H9 (cell line): ENCODE results near the gene NEK7. TPM values are rescaled to one million over a fixed set of nuclear protein-coding genes. Genes with fewer than 3 reads are reported as not detected.

Source experiments
- DNase-seq: peaks from one replicate; pipeline ENCODE4 v3.0.0-alpha.2; 2017
- H2AFZ ChIP-seq: one replicate; pipeline ENCODE4 v1.6.1; 2013; ENCODE audit warnings: mild to moderate bottlenecking, low read length, control low read depth, moderate library complexity
- H2AK5ac ChIP-seq: 2 replicates; pipeline ENCODE4 v1.6.1; 2013; ENCODE audit warnings: low read length, control low read depth, mixed read lengths; ENCODE audit not compliant: insufficient read length
- H2BK120ac ChIP-seq: one replicate; pipeline ENCODE4 v1.6.1; 2013; ENCODE audit warnings: low read depth, mild to moderate bottlenecking, low read length, control low read depth, inconsistent platforms; ENCODE audit not compliant: poor library complexity, severe bottlenecking
- H2BK12ac ChIP-seq: 2 replicates; pipeline ENCODE4 v1.6.1; 2013; ENCODE audit warnings: low read length, control low read depth, mixed read lengths, low read depth; ENCODE audit not compliant: insufficient read length
- H2BK15ac ChIP-seq: 2 replicates; pipeline ENCODE4 v1.6.1; 2013; ENCODE audit warnings: low read depth, low read length, control low read depth
- H2BK20ac ChIP-seq: one replicate; pipeline ENCODE4 v1.6.1; 2013; ENCODE audit warnings: low read depth, mild to moderate bottlenecking, low read length, control low read depth, inconsistent platforms; ENCODE audit not compliant: poor library complexity, severe bottlenecking
- H2BK5ac ChIP-seq: 2 replicates; pipeline ENCODE4 v1.6.1; 2013; ENCODE audit warnings: low read length, control low read depth, mixed read lengths; ENCODE audit not compliant: insufficient read length
- H3K14ac ChIP-seq: 2 replicates; pipeline ENCODE4 v1.6.1; 2013; ENCODE audit warnings: low read length, control low read depth; ENCODE audit not compliant: insufficient read depth
- H3K18ac ChIP-seq: 2 replicates; pipeline ENCODE4 v1.6.1; 2013; ENCODE audit warnings: low read depth, mild to moderate bottlenecking, mixed read lengths, low read length, control low read depth; ENCODE audit not compliant: insufficient read length
- H3K23ac ChIP-seq: 2 replicates; pipeline ENCODE4 v1.6.1; 2013; ENCODE audit warnings: low read length, control low read depth, mixed read lengths, low read depth; ENCODE audit not compliant: insufficient read length
- H3K23me2 ChIP-seq: 2 replicates; pipeline ENCODE4 v1.6.1; 2013; ENCODE audit warnings: low read depth, mild to moderate bottlenecking, mixed read lengths, low read length, control low read depth; ENCODE audit not compliant: insufficient read length, poor library complexity, severe bottlenecking
- H3K27ac ChIP-seq: 2 replicates; pipeline ENCODE4 v1.5.1; 2013; ENCODE audit warnings: low read length, control low read depth, mixed read lengths, low read depth; ENCODE audit not compliant: insufficient read length
- H3K27me3 ChIP-seq: 2 replicates; pipeline ENCODE4 v1.6.1; 2013; ENCODE audit warnings: low read length, control low read depth, inconsistent platforms; ENCODE audit not compliant: insufficient read depth
- H3K4ac ChIP-seq: 2 replicates; pipeline ENCODE4 v1.6.1; 2013; ENCODE audit warnings: low read depth, mild to moderate bottlenecking, control low read depth, inconsistent platforms, low read length, moderate library complexity
- H3K4me1 ChIP-seq: 2 replicates; pipeline ENCODE4 v1.6.1; 2013; ENCODE audit warnings: low read length, control low read depth, inconsistent platforms; ENCODE audit not compliant: insufficient read depth
- H3K4me2 ChIP-seq: 2 replicates; pipeline ENCODE4 v1.6.1; 2013; ENCODE audit warnings: low read length, control low read depth, mixed read lengths; ENCODE audit not compliant: insufficient read length, insufficient read depth
- H3K56ac ChIP-seq: 2 replicates; pipeline ENCODE4 v1.6.1; 2013; ENCODE audit warnings: low read depth, mild to moderate bottlenecking, mixed read lengths, low read length, control low read depth; ENCODE audit not compliant: insufficient read length
- H3K79me1 ChIP-seq: 2 replicates; pipeline ENCODE4 v1.6.1; 2013; ENCODE audit warnings: low read depth, mild to moderate bottlenecking, moderate library complexity, low read length, control low read depth, inconsistent platforms; ENCODE audit not compliant: insufficient read depth, poor library complexity, severe bottlenecking
- H3K79me2 ChIP-seq: 2 replicates; pipeline ENCODE4 v1.6.1; 2013; ENCODE audit warnings: low read length, control low read depth, inconsistent platforms; ENCODE audit not compliant: insufficient read depth
- H3K9ac ChIP-seq: 2 replicates; pipeline ENCODE4 v1.6.1; 2013; ENCODE audit warnings: low read length, control low read depth, mixed read lengths; ENCODE audit not compliant: insufficient read length; ENCODE audit errors: extremely low read depth
- H3K9me3 ChIP-seq: one replicate; pipeline ENCODE4 v1.6.1; 2013; ENCODE audit warnings: low read depth, low read length, inconsistent platforms; ENCODE audit not compliant: control insufficient read depth
- H3T11ph ChIP-seq: one replicate; pipeline ENCODE4 v1.6.1; 2013; ENCODE audit warnings: mild to moderate bottlenecking, low read length, control low read depth, inconsistent platforms
- H4K20me1 ChIP-seq: one replicate; pipeline ENCODE4 v1.6.1; 2013; ENCODE audit not compliant: control insufficient read depth, insufficient read length, insufficient read depth
- H4K5ac ChIP-seq: 2 replicates; pipeline ENCODE4 v1.6.1; 2013; ENCODE audit warnings: low read depth, mild to moderate bottlenecking, mixed read lengths, low read length, control low read depth; ENCODE audit not compliant: insufficient read length
- H4K8ac ChIP-seq: replicated peaks from 2 replicates; pipeline ENCODE4 v1.6.1; 2013; ENCODE audit warnings: low read length, control low read depth, mixed read lengths, low read depth; ENCODE audit not compliant: insufficient read length
- H4K91ac ChIP-seq: 2 replicates; pipeline ENCODE4 v1.6.1; 2013; ENCODE audit warnings: low read depth, mild to moderate bottlenecking, moderate library complexity, mixed read lengths, low read length, control low read depth; ENCODE audit not compliant: insufficient read length
- H3K27ac Mint-ChIP-seq, 3 experiments: 2 replicates in 2 of 3; 3 replicates in 1 of 3; pipeline ENCODE4 v1.8.0; 2020 to 2021; ENCODE audit warnings: mixed read lengths in 3 of 3, mild to moderate bottlenecking in 1 of 3, moderate library complexity in 1 of 3
- H3K27me3 Mint-ChIP-seq: 2 replicates; pipeline ENCODE4 v1.8.0; 2021; ENCODE audit warnings: low read depth, mild to moderate bottlenecking, moderate library complexity, mixed read lengths
- H3K36me3 Mint-ChIP-seq, 3 experiments: 2 replicates in 2 of 3; 3 replicates in 1 of 3; pipeline ENCODE4 v1.8.0; 2020 to 2021; ENCODE audit warnings: low read depth in 3 of 3, mixed read lengths in 3 of 3; ENCODE audit not compliant: insufficient read depth in 1 of 3
- H3K4me1 Mint-ChIP-seq, 2 experiments: 2 replicates each; pipeline ENCODE4 v1.8.0; 2020; ENCODE audit warnings: mixed read lengths in 2 of 2
- H3K4me3 Mint-ChIP-seq, 2 experiments: 2 replicates in 1 of 2; 3 replicates in 1 of 2; pipeline ENCODE4 v1.8.0; 2020 to 2021; ENCODE audit warnings: mild to moderate bottlenecking in 2 of 2, mixed read lengths in 2 of 2, moderate library complexity in 1 of 2
- H3K9me3 Mint-ChIP-seq, 2 experiments: 2 replicates in 1 of 2; 3 replicates in 1 of 2; pipeline ENCODE4 v1.8.0; 2020; ENCODE audit warnings: mild to moderate bottlenecking in 2 of 2, mixed read lengths in 2 of 2, moderate library complexity in 1 of 2
- CTCF ChIP-seq: fragments of 200-600 bp; sonication (generic); conservative IDR thresholded peaks from 3 replicates; pipeline ENCODE4 v1.8.0; 2021; ENCODE audit warnings: antibody characterized with exemption, mild to moderate bottlenecking
- total RNA-seq: library from RNA; stranded (reverse); gene quantifications from 2 replicates; pipeline ENCODE4 v1.2.1, GENCODE V29; 2021

The NEK7 gene
- total RNA-seq, 1 experiment from 2014 or later, result 9.6 TPM

- Histone ChIP-seq H3K27ac (no peak overlapping the region), H3K4me1 (no peaks in the 10 kb centered on the region), H2AK5ac (no peak overlapping the region), H4K8ac (no peak overlapping the region), H3K9me3 (no peaks in the 10 kb centered on the region), H3K14ac (no peak overlapping the region), H4K91ac (no peak overlapping the region), H3K4ac (no peak overlapping the region), H4K20me1 (no peaks in the 10 kb centered on the region), H3K79me2 (no peaks in the 10 kb centered on the region), H3K56ac (no peak overlapping the region), H3K23me2 (no peaks in the 10 kb centered on the region), H3K79me1 (no peaks in the 10 kb centered on the region), H2BK5ac (no peak overlapping the region), H2BK12ac (no peak overlapping the region), H3T11ph (no peak overlapping the region), H2BK15ac (no peak overlapping the region), H3K18ac (no peak overlapping the region), H3K4me2 (no peak overlapping the region), H3K23ac (no peak overlapping the region), H2AFZ (no peak overlapping the region), H2BK20ac (no peak overlapping the region), H3K9ac (no peak overlapping the region), H2BK120ac (no peak overlapping the region), H4K5ac (no peak overlapping the region), H3K27me3 (no peaks in the 10 kb centered on the region)
- Mint-ChIP-seq H3K27me3 (no peaks in the 10 kb centered on the region; the same call in 1 of the 2 replicates), H3K27ac (no peak overlapping the region), H3K4me3 (no peak overlapping the region), H3K4me1 (peaks cover 8% of the 10 kb centered on the region in 2 experiments), H3K9me3 (peaks cover 1 to 5% of the 10 kb centered on the region in 2 experiments; a peak in 4 of 5 replicates), H3K36me3 (no peaks in the 10 kb centered on the region; a peak in 1 of 7 replicates)
- no peak for DNase-seq
- no peak for TF ChIP-seq CTCF
These were observed 181.1 kb downstream of the NEK7 start for GRCh38 chr1:198337886-198338285.
